Endodermal cell (in vitro differentiated cells): ENCODE measurements around the gene KCNN3. TPM values are rescaled to one million over a fixed set of nuclear protein-coding genes. Genes with fewer than 3 reads are reported as not detected.
A peak's percentile ranks its signal among the peaks of the same experiment; 100 is the strongest.

ENCODE experiments used
- DNase-seq: peaks from one replicate; pipeline ENCODE4 v3.0.0-alpha.2; 2017
- H3K27ac ChIP-seq: 2 replicates; pipeline ENCODE4 v1.5.1; 2013; ENCODE audit warnings: mild to moderate bottlenecking, low read depth, low read length, moderate library complexity
- H3K27me3 ChIP-seq: 2 replicates; pipeline ENCODE4 v1.6.1; 2013; ENCODE audit warnings: mild to moderate bottlenecking, low read length, moderate library complexity; ENCODE audit not compliant: insufficient read depth, control insufficient read depth, poor library complexity, severe bottlenecking
- H3K36me3 ChIP-seq: 2 replicates; pipeline ENCODE4 v1.7.0; 2013; ENCODE audit warnings: mild to moderate bottlenecking, low read length, moderate library complexity; ENCODE audit not compliant: control insufficient read depth, insufficient read depth
- H3K4me1 ChIP-seq: one replicate; pipeline ENCODE4 v1.7.0; 2013; ENCODE audit warnings: low read length; ENCODE audit not compliant: control insufficient read depth, insufficient read depth
- H3K4me3 ChIP-seq: 2 replicates; pipeline ENCODE4 v1.5.1; 2013; ENCODE audit warnings: mild to moderate bottlenecking, low read length, moderate library complexity
- H3K9ac ChIP-seq: 2 replicates; pipeline ENCODE4 v1.6.1; 2013; ENCODE audit warnings: mild to moderate bottlenecking, low read length, moderate library complexity; ENCODE audit not compliant: poor library complexity, severe bottlenecking; ENCODE audit errors: extremely low read depth
- H3K9me3 ChIP-seq: 2 replicates; pipeline ENCODE4 v1.6.1; 2013; ENCODE audit warnings: mild to moderate bottlenecking, low read length, moderate library complexity; ENCODE audit not compliant: control insufficient read depth
- H3K27ac Mint-ChIP-seq: 2 replicates; pipeline ENCODE4 v1.8.0; 2020; ENCODE audit warnings: mixed read lengths
- H3K27me3 Mint-ChIP-seq: 2 replicates; pipeline ENCODE4 v1.8.0; 2021; ENCODE audit warnings: mild to moderate bottlenecking, mixed read lengths; ENCODE audit not compliant: insufficient read depth
- H3K36me3 Mint-ChIP-seq: 2 replicates; pipeline ENCODE4 v1.8.0; 2020; ENCODE audit warnings: low read depth, mixed read lengths
- H3K4me1 Mint-ChIP-seq: 2 replicates; pipeline ENCODE4 v1.8.0; 2020; ENCODE audit warnings: mixed read lengths
- H3K4me3 Mint-ChIP-seq: 2 replicates; pipeline ENCODE4 v1.8.0; 2020; ENCODE audit warnings: mild to moderate bottlenecking, moderate library complexity, mixed read lengths
- H3K9me3 Mint-ChIP-seq: 2 replicates; pipeline ENCODE4 v1.8.0; 2020; ENCODE audit warnings: mild to moderate bottlenecking, mixed read lengths
- WGBS, 2 experiments: methylation state at CpG; one replicate each; pipeline versions ENCODE4 v1.1.5 to v1.1.7; 2013; ENCODE audit warnings: missing lambda C conversion rate in 2 of 2, mixed read lengths in 1 of 2; ENCODE audit not compliant: insufficient coverage in 1 of 2, insufficient read length in 1 of 2; 5-methylcytosine and 5-hydroxymethylcytosine counted together
- total RNA-seq, 2 donors: library from RNA; stranded (reverse); fragmentation: NEBNext Ultra II Directional in 1 of 2; extraction: Animal tissue kit (Norgen Biotek cat#: 25700) in 1 of 2; gene quantifications; 2 replicates in 1 of 2; 3 replicates in 1 of 2; pipeline ENCODE4 v1.2.1, GENCODE V29; 2021
- TF ChIP-seq, protein P1 (sequence below): fragments of 200-600 bp; sonication (generic); conservative IDR thresholded peaks from 2 replicates; pipeline ENCODE4 v1.5.0; 2021; ENCODE audit warnings: antibody characterized with exemption, mild to moderate bottlenecking

Gene KCNN3
- total RNA-seq, 2 donors from 2014 or later: 0.57 to 0.75 TPM

GRCh38 chr1:154748405-154748775, 121.7 kb downstream of the KCNN3 start:
- Mint-ChIP-seq H3K36me3 (no peaks in the 10 kb centered on the region), H3K4me1 (peaks cover 22% of the 10 kb centered on the region), H3K9me3 (no peaks in the 10 kb centered on the region), H3K27me3 (peaks cover 61% of the 10 kb centered on the region), H3K27ac (no peak overlapping the region), H3K4me3 (no peak overlapping the region)
- no peak for DNase-seq
- H3K9me3 ChIP-seq: no peaks in the 10 kb centered on the region
- no peak overlapping the region for H3K9ac ChIP-seq
- peaks cover 67% of the 10 kb centered on the region for H3K27me3 ChIP-seq
- peak overlapping the region; percentile 97 for H3K27ac ChIP-seq
- TF ChIP-seq, protein P1, sequence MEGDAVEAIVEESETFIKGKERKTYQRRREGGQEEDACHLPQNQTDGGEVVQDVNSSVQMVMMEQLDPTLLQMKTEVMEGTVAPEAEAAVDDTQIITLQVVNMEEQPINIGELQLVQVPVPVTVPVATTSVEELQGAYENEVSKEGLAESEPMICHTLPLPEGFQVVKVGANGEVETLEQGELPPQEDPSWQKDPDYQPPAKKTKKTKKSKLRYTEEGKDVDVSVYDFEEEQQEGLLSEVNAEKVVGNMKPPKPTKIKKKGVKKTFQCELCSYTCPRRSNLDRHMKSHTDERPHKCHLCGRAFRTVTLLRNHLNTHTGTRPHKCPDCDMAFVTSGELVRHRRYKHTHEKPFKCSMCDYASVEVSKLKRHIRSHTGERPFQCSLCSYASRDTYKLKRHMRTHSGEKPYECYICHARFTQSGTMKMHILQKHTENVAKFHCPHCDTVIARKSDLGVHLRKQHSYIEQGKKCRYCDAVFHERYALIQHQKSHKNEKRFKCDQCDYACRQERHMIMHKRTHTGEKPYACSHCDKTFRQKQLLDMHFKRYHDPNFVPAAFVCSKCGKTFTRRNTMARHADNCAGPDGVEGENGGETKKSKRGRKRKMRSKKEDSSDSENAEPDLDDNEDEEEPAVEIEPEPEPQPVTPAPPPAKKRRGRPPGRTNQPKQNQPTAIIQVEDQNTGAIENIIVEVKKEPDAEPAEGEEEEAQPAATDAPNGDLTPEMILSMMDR: no peak
- no peaks in the 10 kb centered on the region for H3K36me3 ChIP-seq
- 80 to 84% methylated on average over 1 to 2 of the region's 2 CpGs for WGBS, 2 experiments
- no peaks in the 10 kb centered on the region for H3K4me1 ChIP-seq
- H3K4me3 ChIP-seq: no peak overlapping the region

- no peak overlapping the region for H3K4me3 Mint-ChIP-seq
- H3K4me1 ChIP-seq: no peaks in the 10 kb centered on the region
- peak overlapping the region; percentile 97 for H3K27ac ChIP-seq
- H3K9ac ChIP-seq: no peak overlapping the region
- WGBS, 2 experiments: 67 to 76% methylated on average over 6 to 20 of the region's 20 CpGs
- H3K9me3 ChIP-seq: no peaks in the 10 kb centered on the region
- H3K9me3 Mint-ChIP-seq: no peaks in the 10 kb centered on the region
- H3K4me1 Mint-ChIP-seq: peaks cover 22% of the 10 kb centered on the region
- H3K36me3 Mint-ChIP-seq: no peaks in the 10 kb centered on the region
- no peak overlapping the region for H3K4me3 ChIP-seq
- peak; percentile 65 for DNase-seq
- TF ChIP-seq, protein P1: no peak
- peaks cover 67% of the 10 kb centered on the region for H3K27me3 ChIP-seq
- peaks cover 59% of the 10 kb centered on the region for H3K27me3 Mint-ChIP-seq
- no peaks in the 10 kb centered on the region for H3K36me3 ChIP-seq
- H3K27ac Mint-ChIP-seq: peak overlapping the region; percentile 59
Observed at GRCh38 chr1:154747740-154748404, 122.2 kb downstream of the KCNN3 start.

GRCh38 chr1:154747380-154747739, 122.7 kb downstream of the KCNN3 start:
- DNase-seq: no peak
- Histone ChIP-seq H3K9ac (no peak overlapping the region), H3K27me3 (peaks cover 65% of the 10 kb centered on the region), H3K4me1 (no peaks in the 10 kb centered on the region), H3K36me3 (no peaks in the 10 kb centered on the region), H3K4me3 (no peak overlapping the region), H3K9me3 (no peaks in the 10 kb centered on the region), H3K27ac (peak overlapping the region; percentile 97)
- no peaks in the 10 kb centered on the region for H3K36me3 Mint-ChIP-seq
- peaks cover 22% of the 10 kb centered on the region for H3K4me1 Mint-ChIP-seq
- TF ChIP-seq, protein P1: no peak
- H3K4me3 Mint-ChIP-seq: no peak overlapping the region
- WGBS, 2 experiments: 91 to 100% methylated on average over 3 to 7 of the region's 7 CpGs
- no peak overlapping the region for H3K27ac Mint-ChIP-seq
- peaks cover 58% of the 10 kb centered on the region for H3K27me3 Mint-ChIP-seq
- H3K9me3 Mint-ChIP-seq: no peaks in the 10 kb centered on the region
